Mesenchymal stem cell (in vitro differentiated cells and primary cell): ENCODE results near the gene FBXW4. TPM values are rescaled to one million over a fixed set of nuclear protein-coding genes. Genes with fewer than 3 reads are reported as not detected.

Experiments
- DNase-seq: peaks from one replicate; pipeline ENCODE4 v3.0.0-alpha.2; 2013
- H2AFZ ChIP-seq: one replicate; pipeline ENCODE4 v1.6.1; 2013; ENCODE audit warnings: low read depth, mild to moderate bottlenecking, control low read depth, inconsistent platforms, low read length, moderate library complexity
- H2AK5ac ChIP-seq: 2 replicates; pipeline ENCODE4 v1.6.1; 2013; ENCODE audit warnings: low read length, moderate library complexity, mild to moderate bottlenecking, inconsistent platforms; ENCODE audit not compliant: severe bottlenecking
- H2BK120ac ChIP-seq: one replicate; pipeline ENCODE4 v1.6.1; 2013; ENCODE audit warnings: low read depth, mild to moderate bottlenecking, inconsistent platforms, low read length, moderate library complexity
- H2BK12ac ChIP-seq, 2 experiments: one replicate each; pipeline ENCODE4 v1.6.1; 2013; ENCODE audit warnings: inconsistent platforms in 2 of 2, low read length in 2 of 2, mild to moderate bottlenecking in 2 of 2, moderate library complexity in 2 of 2, control low read depth in 1 of 2
- H2BK15ac ChIP-seq: one replicate; pipeline ENCODE4 v1.6.1; 2013; ENCODE audit warnings: mild to moderate bottlenecking, low read depth, inconsistent platforms; ENCODE audit not compliant: poor library complexity, severe bottlenecking
- H2BK5ac ChIP-seq: 2 replicates; pipeline ENCODE4 v1.6.1; 2013; ENCODE audit warnings: low read depth, mild to moderate bottlenecking, low read length, control low read depth, inconsistent platforms; ENCODE audit not compliant: poor library complexity, severe bottlenecking
- H3K14ac ChIP-seq, 2 experiments: one replicate each; pipeline ENCODE4 v1.6.1; 2013; ENCODE audit warnings: inconsistent platforms in 2 of 2, low read length in 2 of 2, control low read depth in 1 of 2, mild to moderate bottlenecking in 1 of 2, moderate library complexity in 1 of 2
- H3K18ac ChIP-seq, 2 experiments: one replicate each; pipeline ENCODE4 v1.6.1; 2013; ENCODE audit warnings: inconsistent platforms in 2 of 2, low read length in 2 of 2, control low read depth in 1 of 2, low read depth in 1 of 2, mild to moderate bottlenecking in 1 of 2
- H3K23ac ChIP-seq, 2 experiments: one replicate each; pipeline ENCODE4 v1.6.1; 2013; ENCODE audit warnings: inconsistent platforms in 2 of 2, low read length in 2 of 2, mild to moderate bottlenecking in 2 of 2, moderate library complexity in 2 of 2, control low read depth in 1 of 2
- H3K27ac ChIP-seq: 2 replicates; pipeline ENCODE4 v1.5.1; 2013; ENCODE audit warnings: mild to moderate bottlenecking, moderate library complexity, low read length, control low read depth, inconsistent platforms; ENCODE audit not compliant: poor library complexity, severe bottlenecking
- H3K27me3 ChIP-seq, 2 experiments: 2 replicates each; pipeline versions ENCODE4 v1.6.1 to v1.7.0; 2013; ENCODE audit warnings: low read length in 2 of 2, mild to moderate bottlenecking in 2 of 2, moderate library complexity in 2 of 2, control low read depth in 1 of 2, inconsistent platforms in 1 of 2; ENCODE audit not compliant: control insufficient read depth in 1 of 2, insufficient read depth in 1 of 2
- H3K36me3 ChIP-seq, 2 experiments: 2 replicates each; pipeline versions ENCODE4 v1.6.1 to v1.7.0; 2013; ENCODE audit warnings: low read length in 2 of 2, control low read depth in 1 of 2, inconsistent platforms in 1 of 2, low read depth in 1 of 2, mild to moderate bottlenecking in 1 of 2; ENCODE audit not compliant: insufficient read depth in 2 of 2, control insufficient read depth in 1 of 2
- H3K4ac ChIP-seq, 2 experiments: one replicate each; pipeline ENCODE4 v1.6.1; 2013; ENCODE audit warnings: inconsistent platforms in 2 of 2, low read length in 2 of 2, mild to moderate bottlenecking in 2 of 2, moderate library complexity in 2 of 2, control low read depth in 1 of 2, low read depth in 1 of 2
- H3K4me1 ChIP-seq: 2 replicates; pipeline ENCODE4 v1.6.1; 2013; ENCODE audit warnings: low read depth, low read length, control low read depth; ENCODE audit not compliant: control insufficient read depth, insufficient read depth
- H3K4me2 ChIP-seq: 2 replicates; pipeline ENCODE4 v1.6.1; 2013; ENCODE audit warnings: low read length, mild to moderate bottlenecking, inconsistent platforms; ENCODE audit not compliant: poor library complexity, severe bottlenecking
- H3K4me3 ChIP-seq, 2 experiments: 2 replicates each; pipeline versions ENCODE4 v1.5.1 to v1.7.0; 2013; ENCODE audit warnings: low read length in 2 of 2, mild to moderate bottlenecking in 2 of 2, control low read depth in 1 of 2, low read depth in 1 of 2; ENCODE audit not compliant: insufficient read depth in 1 of 2
- H3K79me1 ChIP-seq: replicated peaks from 2 replicates; pipeline ENCODE4 v1.6.1; 2013; ENCODE audit warnings: mild to moderate bottlenecking, control low read depth, low read length, inconsistent platforms; ENCODE audit not compliant: poor library complexity, severe bottlenecking
- H3K9ac ChIP-seq: 2 replicates; pipeline ENCODE4 v1.7.0; 2013; ENCODE audit warnings: mild to moderate bottlenecking, low read length, moderate library complexity
- H3K9me3 ChIP-seq: 2 replicates; pipeline ENCODE4 v1.7.0; 2013; ENCODE audit warnings: mild to moderate bottlenecking, low read length; ENCODE audit not compliant: control insufficient read depth
- H4K8ac ChIP-seq: one replicate; pipeline ENCODE4 v1.6.1; 2013; ENCODE audit warnings: inconsistent platforms, mild to moderate bottlenecking, low read length, moderate library complexity
- H4K91ac ChIP-seq: one replicate; pipeline ENCODE4 v1.6.1; 2013; ENCODE audit warnings: mild to moderate bottlenecking, low read length, inconsistent platforms
- WGBS: methylation state at CpG from one replicate; pipeline ENCODE4 v1.1.7; 2013; ENCODE audit warnings: mixed read lengths; 5-methylcytosine and 5-hydroxymethylcytosine counted together
- polyA plus RNA-seq, 2 experiments: library from polyadenylated mRNA; stranded (reverse); fragments of 200-250 nt; gene quantifications; one replicate each; pipeline ENCODE4 v1.2.3, GENCODE V29; 2013

The FBXW4 gene, protein sequence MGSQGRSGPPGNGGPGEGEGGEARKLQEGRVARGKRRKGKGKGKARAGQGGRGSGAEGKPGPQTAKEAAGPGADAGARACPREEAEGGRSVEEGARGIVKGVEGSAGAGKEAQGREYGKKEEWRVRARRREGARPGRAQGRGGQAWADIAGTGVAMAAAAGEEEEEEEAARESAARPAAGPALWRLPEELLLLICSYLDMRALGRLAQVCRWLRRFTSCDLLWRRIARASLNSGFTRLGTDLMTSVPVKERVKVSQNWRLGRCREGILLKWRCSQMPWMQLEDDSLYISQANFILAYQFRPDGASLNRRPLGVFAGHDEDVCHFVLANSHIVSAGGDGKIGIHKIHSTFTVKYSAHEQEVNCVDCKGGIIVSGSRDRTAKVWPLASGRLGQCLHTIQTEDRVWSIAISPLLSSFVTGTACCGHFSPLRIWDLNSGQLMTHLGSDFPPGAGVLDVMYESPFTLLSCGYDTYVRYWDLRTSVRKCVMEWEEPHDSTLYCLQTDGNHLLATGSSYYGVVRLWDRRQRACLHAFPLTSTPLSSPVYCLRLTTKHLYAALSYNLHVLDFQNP
- polyA plus RNA-seq (2013, experiment 1 of 2) = 18.0 TPM
- polyA plus RNA-seq (2013, experiment 2 of 2) = 16.8 TPM

DNA sequence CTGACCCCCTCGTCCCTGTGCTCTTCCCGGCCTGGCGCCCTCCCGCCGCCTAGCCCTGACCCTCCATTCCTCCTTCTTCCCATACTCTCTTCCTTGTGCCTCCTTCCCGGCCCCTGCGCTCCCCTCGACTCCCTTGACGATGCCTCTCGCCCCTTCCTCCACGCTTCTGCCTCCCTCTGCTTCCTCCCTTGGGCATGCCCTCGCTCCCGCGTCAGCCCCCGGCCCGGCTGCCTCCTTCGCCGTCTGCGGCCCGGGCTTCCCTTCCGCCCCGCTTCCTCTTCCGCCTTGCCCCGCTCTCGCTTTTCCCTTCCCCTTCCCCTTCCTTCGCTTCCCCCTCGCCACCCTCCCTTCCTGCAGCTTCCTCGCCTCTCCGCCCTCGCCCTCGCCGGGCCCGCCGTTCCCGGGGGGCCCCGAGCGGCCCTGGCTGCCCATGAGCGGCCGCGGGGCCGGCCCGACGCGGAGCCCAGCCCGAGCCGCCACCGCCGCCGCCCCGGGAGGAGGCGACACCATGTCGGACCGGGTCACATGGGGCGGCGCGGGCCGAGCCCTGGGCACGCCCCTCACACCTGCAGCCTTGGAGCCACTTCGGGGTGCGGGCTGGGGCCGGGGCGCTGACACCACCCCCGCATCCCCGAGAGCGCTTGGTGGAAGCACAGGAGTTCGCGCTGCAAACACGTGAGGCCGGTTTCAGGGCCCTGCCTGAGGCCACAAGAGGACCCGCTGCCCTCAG lies at the start of gene FBXW4:
Gene FBXW4 (minus strand): TSS at position 497 of the 730 bp plus-strand sequence. CDS start 65 bp downstream, at position 432.
- DNase-seq = peak; percentile 45

DNA sequence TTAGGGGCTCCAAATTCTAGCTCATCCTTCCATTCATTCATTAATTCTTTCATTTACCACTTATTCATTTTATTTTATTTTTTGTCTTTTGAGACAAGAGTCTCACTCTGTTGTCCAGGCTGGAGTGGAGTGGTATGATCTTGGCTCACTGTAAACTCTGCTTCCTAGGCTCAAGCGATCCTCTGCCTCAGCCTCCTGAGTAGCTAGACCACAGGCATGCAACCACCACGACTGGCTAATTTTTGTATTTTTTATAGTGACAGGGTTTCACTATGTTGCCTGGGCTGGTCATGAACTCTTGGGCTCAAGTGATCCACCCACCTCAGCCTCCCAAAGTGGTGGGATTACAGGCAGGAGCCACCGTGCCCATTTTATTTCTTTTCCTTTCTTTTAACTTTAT lies 49.3 kb upstream of the FBXW4 start:
- Histone ChIP-seq H3K4ac (no peak overlapping the region), H3K79me1 (no peaks in the 10 kb centered on the region), H2BK12ac (no peak overlapping the region), H3K9me3 (no peaks in the 10 kb centered on the region), H2BK120ac (no peak overlapping the region), H3K4me3 (no peak overlapping the region), H3K18ac (no peak overlapping the region), H3K27ac (no peak overlapping the region), H2AFZ (no peak overlapping the region), H3K23ac (no peak overlapping the region), H2AK5ac (no peak overlapping the region), H4K91ac (no peak overlapping the region), H3K9ac (no peak overlapping the region), H4K8ac (no peak overlapping the region), H3K4me1 (no peaks in the 10 kb centered on the region), H2BK5ac (no peak overlapping the region), H2BK15ac (no peak overlapping the region), H3K27me3 (peaks cover 32 to 49% of the 10 kb centered on the region in 2 experiments), H3K4me2 (no peak overlapping the region), H3K36me3 (no peaks in the 10 kb centered on the region), H3K14ac (no peak overlapping the region)
- 80% methylated on average over 1 of the region's 3 CpGs for WGBS
- no peak for DNase-seq

More for the DNA sequence above, at the start of gene FBXW4:
- peak within 1 kb of the TSS; percentile 89 to 98 for H3K18ac ChIP-seq
- peak within 1 kb of the TSS; percentile 99 for H4K8ac ChIP-seq
- 3% methylated on average over 70 of the region's 70 CpGs for WGBS
- H3K27ac ChIP-seq = peak within 1 kb of the TSS; percentile 94
- no peaks in the 10 kb centered on the region for H3K9me3 ChIP-seq
- H3K36me3 ChIP-seq = peaks cover 0 to 4% of the 10 kb centered on the region in 2 experiments
- H2AFZ ChIP-seq = peak within 1 kb of the TSS; percentile 92
- H3K9ac ChIP-seq = peak within 1 kb of the TSS; percentile 100
- peak within 1 kb of the TSS; percentile 63 for H2AK5ac ChIP-seq
- H2BK120ac ChIP-seq = peak within 1 kb of the TSS; percentile 82
- peak within 1 kb of the TSS; percentile 94 for H2BK5ac ChIP-seq
- H2BK12ac ChIP-seq = peak within 1 kb of the TSS; percentile 39 to 79
- H4K91ac ChIP-seq = peak within 1 kb of the TSS; percentile 87
- no peaks in the 10 kb centered on the region for H3K27me3 ChIP-seq
- peak within 1 kb of the TSS; percentile 72 to 97 for H3K4me3 ChIP-seq
- peak within 1 kb of the TSS; percentile 62 for H2BK15ac ChIP-seq
- peak within 1 kb of the TSS in 1 of 2 experiments; percentile 99 for H3K23ac ChIP-seq
- H3K14ac ChIP-seq = peak within 1 kb of the TSS in 1 of 2 experiments; percentile 97
- peak within 1 kb of the TSS; percentile 90 to 95 for H3K4ac ChIP-seq
- peak within 1 kb of the TSS; percentile 92 for H3K4me2 ChIP-seq
- peaks cover 8% of the 10 kb centered on the region for H3K4me1 ChIP-seq
- H3K79me1 ChIP-seq = peaks cover 13% of the 10 kb centered on the region

DNA sequence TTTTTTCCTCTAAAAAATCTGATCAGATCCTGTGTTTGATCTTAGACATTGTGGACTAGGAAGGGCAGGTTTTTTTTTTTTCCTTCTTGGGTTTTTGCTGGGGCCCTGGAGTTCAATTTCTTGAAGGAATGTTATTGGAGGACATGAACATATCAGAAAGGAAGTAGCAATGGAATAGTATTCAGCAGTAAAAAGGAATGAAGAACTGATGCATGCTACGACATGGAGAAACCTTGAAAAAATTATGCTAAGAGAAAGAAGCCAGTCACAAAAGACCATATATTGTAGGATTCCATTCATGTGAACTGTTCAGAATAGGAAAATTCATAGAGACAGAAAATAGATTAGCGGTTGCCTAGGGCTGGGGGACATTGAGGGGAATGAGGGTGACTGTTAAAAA lies 47.0 kb upstream of the FBXW4 start:
- Histone ChIP-seq H3K9ac (no peak overlapping the region), H2BK120ac (no peak overlapping the region), H3K4me2 (no peak overlapping the region), H3K36me3 (no peaks in the 10 kb centered on the region), H2BK12ac (no peak overlapping the region), H2BK15ac (no peak overlapping the region), H2AFZ (no peak overlapping the region), H3K4ac (no peak overlapping the region), H2BK5ac (no peak overlapping the region), H4K8ac (no peak overlapping the region), H3K27ac (no peak overlapping the region), H3K18ac (no peak overlapping the region), H3K9me3 (no peaks in the 10 kb centered on the region), H3K79me1 (no peaks in the 10 kb centered on the region), H3K23ac (no peak overlapping the region), H4K91ac (no peak overlapping the region), H3K14ac (no peak overlapping the region), H3K4me3 (no peak overlapping the region), H2AK5ac (no peak overlapping the region), H3K4me1 (no peaks in the 10 kb centered on the region), H3K27me3 (peaks cover 29 to 45% of the 10 kb centered on the region in 2 experiments)
- no peak for DNase-seq
- WGBS = 94% methylated on average over 1 of the region's 2 CpGs

DNA sequence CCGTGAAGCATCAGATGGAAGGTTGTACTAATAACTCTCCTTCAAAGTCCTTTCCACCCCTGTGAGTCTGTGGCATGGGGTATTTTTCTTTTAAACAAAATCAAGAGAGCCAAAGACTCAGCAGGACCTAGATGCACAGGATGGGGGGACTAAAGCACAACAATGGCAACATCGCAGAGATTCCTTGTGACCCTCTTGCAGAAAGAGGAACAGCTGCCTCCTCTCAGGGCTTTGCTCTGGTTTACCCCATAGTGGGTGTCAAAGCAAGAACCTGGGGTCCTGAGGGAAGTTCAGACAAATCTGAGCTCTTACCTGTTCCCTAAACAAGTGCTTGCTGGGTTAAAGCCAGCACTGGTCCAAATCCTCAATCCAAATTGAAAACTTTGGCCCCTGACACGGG lies 41.7 kb upstream of the FBXW4 start:
- Histone ChIP-seq H2BK12ac (no peak overlapping the region), H3K27me3 (peaks cover 36 to 53% of the 10 kb centered on the region in 2 experiments), H3K4ac (no peak overlapping the region), H3K23ac (no peak overlapping the region), H4K8ac (no peak overlapping the region), H3K27ac (no peak overlapping the region), H3K4me2 (no peak overlapping the region), H3K36me3 (no peaks in the 10 kb centered on the region), H3K4me3 (no peak overlapping the region), H2BK15ac (no peak overlapping the region), H2BK120ac (no peak overlapping the region), H3K14ac (no peak overlapping the region), H3K79me1 (no peaks in the 10 kb centered on the region), H3K9me3 (no peaks in the 10 kb centered on the region), H4K91ac (no peak overlapping the region), H3K18ac (no peak overlapping the region), H2AFZ (no peak overlapping the region), H2AK5ac (no peak overlapping the region), H3K4me1 (no peaks in the 10 kb centered on the region), H2BK5ac (no peak overlapping the region), H3K9ac (no peak overlapping the region)
- no peak for DNase-seq
- WGBS = 86% methylated on average over 2 of the region's 3 CpGs
